T-helper 2 cell (primary cell): ENCODE measurements around the gene ANKFY1.

ENCODE experiments used
- DNase-seq, 5 experiments: peaks; one replicate each; pipeline versions ENCODE4 v3.0.0 to v3.0.0-alpha.2; 2012 to 2022

ANKFY1 gene

GRCh38 chr17:4177806-4178205 is 86.0 kb downstream of the ANKFY1 start:
- peak in 1 of 5 experiments; percentile 40 for DNase-seq

GRCh38 chr17:4176808-4177472 is 86.8 kb downstream of the ANKFY1 start:
- DNase-seq = no peak

DNA sequence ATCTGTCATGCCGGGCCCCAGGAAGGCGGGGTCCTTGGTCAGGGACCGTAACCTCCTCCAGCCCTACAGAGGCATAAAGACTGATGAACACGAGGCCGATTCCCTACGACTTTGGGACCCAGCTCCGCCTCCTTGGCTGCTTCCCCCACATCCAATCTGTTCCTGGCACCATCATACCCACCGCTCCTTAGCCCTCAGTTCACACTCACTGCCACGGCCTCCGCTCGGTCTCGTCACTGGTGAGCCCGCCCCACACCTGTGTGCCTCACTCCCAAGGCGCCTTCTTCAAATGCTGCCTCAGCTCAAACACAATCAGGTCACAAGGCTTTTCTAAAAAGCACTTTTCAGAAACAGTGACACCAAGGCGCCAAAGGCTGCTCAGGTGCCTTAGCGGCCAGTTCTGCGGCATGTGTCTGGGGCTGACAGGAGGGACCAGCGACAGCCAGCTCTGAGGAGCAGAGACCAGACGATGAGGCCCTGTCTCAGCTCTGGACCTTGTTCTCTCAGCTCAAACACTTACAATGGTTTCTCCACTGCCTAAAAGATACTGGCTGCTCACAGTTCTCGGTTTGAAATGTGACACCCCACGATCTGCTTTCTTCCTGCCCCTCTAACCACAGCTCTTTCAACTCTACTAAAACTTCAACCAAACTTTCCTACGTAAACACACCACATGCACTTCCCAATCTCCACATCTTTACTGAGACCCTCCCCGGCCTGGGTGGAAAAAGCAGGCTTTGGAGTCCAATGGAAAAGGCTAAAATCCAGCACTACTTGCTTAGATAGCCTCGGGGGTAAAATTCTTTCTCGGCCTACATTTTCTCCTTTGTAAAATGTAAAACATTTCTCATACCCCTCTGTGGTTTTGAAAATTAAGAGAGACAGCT is 87.6 kb downstream of the ANKFY1 start:
- DNase-seq = peak in 3 of 5 experiments; percentile 14 to 85 (median 64)

- DNase-seq = no peak
These were observed 89.2 kb downstream of the ANKFY1 start for GRCh38 chr17:4174556-4174955.

- DNase-seq = no peak
These were observed 90.0 kb downstream of the ANKFY1 start for GRCh38 chr17:4173781-4174180.

- no peak for DNase-seq
These were observed 91.4 kb downstream of the ANKFY1 start for GRCh38 chr17:4172356-4172755.

- DNase-seq = no peak
These were observed 93.0 kb downstream of the ANKFY1 start for GRCh38 chr17:4170639-4171280.

GRCh38 chr17:4167786-4168185 is 96.0 kb downstream of the ANKFY1 start:
- peak in 1 of 5 experiments; percentile 58 for DNase-seq

GRCh38 chr17:4166419-4166818 is 97.4 kb downstream of the ANKFY1 start:
- DNase-seq = no peak

DNA sequence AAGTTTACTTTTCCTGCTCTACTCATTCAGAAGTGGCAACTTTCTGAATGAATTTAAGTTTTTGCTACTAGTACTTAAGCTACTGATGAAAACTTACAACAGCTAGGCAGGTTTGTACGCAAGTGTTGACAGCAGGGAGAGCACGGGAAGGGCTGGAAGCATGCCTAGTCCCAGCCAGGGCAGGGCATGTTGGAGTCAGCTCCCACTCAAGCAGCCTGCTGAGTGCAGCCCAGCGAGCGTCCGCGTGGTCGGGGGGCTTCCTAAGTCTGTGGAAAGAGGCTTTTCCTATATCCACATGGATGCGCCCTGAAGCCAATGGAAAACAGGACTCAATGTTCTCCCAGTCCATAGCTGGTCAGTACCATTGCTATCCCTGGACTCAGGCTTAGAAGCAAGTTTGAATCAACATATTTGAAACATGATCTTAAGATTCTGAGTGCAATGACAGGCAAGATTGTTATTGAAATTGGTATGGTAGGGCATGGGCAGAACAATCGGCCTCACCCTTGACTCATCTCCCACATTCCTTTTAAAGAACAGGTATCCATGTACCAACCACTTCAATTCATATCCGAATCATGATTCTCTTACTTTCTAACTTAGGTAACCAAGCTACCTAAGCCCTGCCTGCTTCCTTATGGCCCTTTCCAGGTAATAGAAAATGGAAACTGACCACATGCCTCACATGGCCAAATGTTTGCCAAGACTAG is 98.3 kb downstream of the ANKFY1 start:
- DNase-seq = no peak

DNA sequence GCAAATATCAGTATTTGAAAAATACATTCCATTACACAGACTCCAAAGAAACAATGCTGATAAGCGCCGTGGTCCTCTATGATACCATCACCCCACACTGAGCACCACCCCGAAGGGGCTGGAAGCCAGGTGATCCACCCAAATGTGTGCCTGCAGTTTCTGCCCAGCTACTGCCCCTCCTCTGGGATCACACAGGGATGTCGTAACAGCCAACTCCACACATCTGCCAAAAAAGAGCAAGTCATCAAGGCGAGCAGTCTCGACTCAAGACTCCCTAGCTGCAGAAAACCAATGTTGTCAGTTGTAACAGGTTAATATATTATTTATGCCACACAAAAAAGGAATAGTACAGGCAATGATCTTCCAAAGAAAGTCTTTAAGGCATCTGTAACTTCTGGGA is 99.8 kb downstream of the ANKFY1 start:
- no peak for DNase-seq

DNA sequence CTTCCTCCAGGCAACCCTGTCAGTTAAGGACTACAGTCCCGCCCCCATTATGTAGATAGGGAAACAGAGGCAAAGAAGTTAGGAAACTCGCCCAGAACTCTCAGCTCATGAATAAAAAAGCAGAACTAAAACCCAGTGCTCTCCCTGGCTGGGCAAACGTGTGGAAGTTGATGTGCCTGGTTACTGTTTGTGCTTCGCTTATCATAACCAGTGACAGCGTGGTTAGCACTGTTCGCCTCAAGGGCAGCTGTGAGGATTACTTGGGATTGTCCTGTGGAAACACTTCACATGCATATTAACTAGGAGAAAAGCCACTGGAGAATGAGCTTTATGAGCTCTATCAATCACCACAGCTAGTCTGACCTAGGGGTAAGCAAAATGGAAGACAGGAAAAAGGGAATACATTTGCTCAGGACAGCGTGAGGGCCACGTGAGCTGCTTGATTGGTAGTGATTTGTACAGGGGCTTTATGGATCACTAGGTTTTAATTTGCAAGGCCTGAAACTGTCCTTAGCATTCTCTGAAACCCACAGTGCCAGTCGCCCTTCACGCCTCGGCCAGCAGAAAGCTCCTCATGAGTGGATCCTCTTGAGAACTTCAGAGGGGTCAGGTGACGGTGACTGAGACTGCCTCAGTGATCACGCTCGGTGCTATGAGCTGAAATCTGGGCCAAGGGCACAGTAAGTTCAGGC is 100.9 kb downstream of the ANKFY1 start:
- DNase-seq = no peak

- DNase-seq = peak in 1 of 5 experiments; percentile 67
These were observed 101.5 kb downstream of the ANKFY1 start for GRCh38 chr17:4162321-4162720.

DNA sequence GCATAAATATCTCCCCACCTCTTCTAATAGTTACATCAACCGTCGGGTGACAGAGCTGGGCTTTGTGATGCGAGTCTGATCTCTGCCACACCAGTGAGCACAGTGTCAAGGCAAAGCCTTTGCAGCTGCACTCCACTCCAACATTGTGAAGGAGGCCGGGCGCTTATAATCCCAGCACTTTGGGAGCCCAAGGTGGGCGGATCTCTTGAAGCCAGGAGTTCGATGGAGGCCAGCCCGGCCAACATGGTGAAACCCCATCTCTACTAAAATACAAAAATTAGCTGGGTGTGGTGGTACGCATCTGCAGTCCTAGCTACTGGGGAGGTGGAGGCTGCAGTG is 101.8 kb downstream of the ANKFY1 start:
- DNase-seq = no peak

DNA sequence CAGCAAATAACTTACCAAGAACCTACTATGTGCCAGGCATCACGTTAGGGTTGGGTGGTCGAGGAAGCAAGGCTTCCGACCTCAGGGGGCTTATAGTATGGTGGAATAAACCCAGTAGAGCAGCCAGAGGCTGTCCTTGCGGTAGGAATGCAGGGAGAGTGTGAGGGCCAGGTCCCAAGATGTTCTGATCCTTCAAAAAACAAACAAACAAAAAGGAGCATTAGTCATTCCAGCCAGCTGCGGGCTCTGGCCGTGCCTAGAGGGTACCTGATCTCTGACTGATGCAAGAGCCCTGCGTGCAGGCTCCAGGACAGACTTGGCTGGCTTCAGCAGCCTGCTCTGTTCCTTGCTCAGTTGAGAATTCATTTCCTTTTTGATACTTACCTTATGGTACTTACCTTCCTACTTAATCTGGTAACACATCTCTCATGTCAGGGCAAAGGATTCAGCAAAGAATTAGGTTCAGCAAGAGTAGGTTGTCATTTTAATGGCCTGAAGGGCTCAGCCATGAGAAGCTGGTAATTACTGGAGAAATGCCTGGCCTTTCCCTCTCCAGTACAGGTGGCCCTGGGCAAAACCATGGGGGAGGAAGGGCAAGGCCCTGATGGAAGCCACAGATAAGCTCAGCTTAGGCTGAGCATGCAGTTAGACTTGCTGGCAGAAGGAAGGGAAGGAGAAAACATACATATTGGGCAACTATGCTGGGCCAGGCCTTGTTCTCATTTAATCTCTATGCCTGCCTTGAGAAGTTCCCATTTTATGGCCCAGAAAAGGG is 102.4 kb downstream of the ANKFY1 start:
- peak in 1 of 5 experiments; percentile 52 for DNase-seq

DNA sequence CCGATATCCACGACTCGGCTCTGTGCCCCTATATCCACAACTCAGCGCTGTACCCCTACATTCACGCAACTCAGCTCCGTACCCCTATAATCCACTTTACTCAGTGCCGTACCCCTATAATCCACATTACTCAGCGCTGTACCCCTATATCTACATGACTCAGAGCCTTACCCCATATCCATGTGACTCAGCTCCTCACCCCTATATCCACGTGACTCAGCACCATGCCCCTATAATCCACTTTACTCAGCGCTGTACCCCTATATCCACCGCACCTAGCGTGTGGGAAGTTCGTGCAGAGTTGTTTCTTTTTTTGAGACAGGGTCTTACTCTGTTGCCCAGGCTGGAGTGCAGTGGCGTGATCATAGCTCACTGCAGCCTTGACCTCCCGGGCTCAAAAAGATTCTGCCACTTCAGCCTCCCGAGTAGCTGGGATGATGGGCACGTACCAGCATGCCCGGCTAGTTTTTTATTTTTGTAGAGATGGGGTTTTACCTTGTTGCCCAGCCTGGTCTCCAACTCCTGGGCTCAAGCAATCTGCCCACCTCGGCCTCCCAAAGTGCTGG is 103.4 kb downstream of the ANKFY1 start:
- DNase-seq = no peak

GRCh38 chr17:4159761-4160160 is 104.0 kb downstream of the ANKFY1 start:
- DNase-seq = no peak

DNA sequence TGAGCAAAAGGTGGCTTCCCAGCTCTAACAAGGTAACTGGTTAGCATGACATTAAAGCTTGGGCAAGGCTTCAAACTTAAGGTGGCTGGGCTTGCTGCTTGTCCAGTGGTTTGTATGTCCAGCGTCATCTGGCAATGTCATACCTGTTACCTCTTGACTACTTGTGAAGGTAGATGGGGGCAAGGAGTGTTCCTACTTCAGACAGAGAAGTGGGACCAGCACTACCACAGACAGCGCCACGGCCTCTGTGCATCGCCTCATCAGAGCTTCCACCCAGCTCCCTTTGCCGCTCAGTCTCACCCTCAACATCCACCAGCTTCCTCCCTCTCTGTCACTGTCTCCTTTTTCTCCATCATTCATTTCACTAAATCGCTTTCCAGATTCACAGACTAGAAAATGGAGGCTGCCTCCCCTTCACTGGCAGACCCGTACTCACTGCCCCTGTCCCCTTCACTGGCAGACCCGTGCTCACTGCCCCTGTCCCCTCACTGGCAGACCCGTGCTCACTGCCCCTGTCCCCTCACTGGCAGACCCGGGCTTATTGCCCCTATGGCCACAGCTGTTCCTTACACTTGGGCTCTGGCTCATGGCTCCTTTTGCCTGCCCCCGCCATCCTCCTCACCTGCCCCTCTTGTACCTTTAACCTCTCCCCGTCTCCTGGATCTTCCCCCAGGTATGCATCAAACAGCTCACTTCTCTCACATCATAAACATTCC is 106.0 kb downstream of the ANKFY1 start:
- DNase-seq = no peak

- DNase-seq = no peak
These were observed 106.9 kb downstream of the ANKFY1 start for GRCh38 chr17:4156750-4157381.
